DOHH2 (cell line): ENCODE data around the gene GNAT3.

Source experiments
- CTCF ChIP-seq: fragments of 200-600 bp; sonication (generic); IDR thresholded peaks from one replicate; pipeline ENCODE4 v1.5.1; 2014; ENCODE audit warnings: antibody characterized with exemption, mild to moderate bottlenecking, low read depth, low read length; ENCODE audit not compliant: poor library complexity, severe bottlenecking
- EZH2phosphoT487 ChIP-seq: fragments of 200-600 bp; sonication (generic); IDR thresholded peaks from 2 replicates; pipeline ENCODE4 v1.6.1; 2017; ENCODE audit warnings: borderline replicate concordance, mild to moderate bottlenecking, antibody characterized with exemption, low read length, moderate library complexity, mixed read lengths

- TF ChIP-seq CTCF (no peak), EZH2phosphoT487 (no peak)
Measured at GRCh38 chr7:80500325-80500724, 11.5 kb downstream of the GNAT3 start.
